Stimulated activated CD8-positive, alpha-beta memory T cell treated with anti-CD3 and anti-CD28 coated beads, Interleukin-15, amount 100 ng/mL, for 1 hour (primary cell): ENCODE measurements around the gene MYBPC2.
A peak's percentile ranks its signal among the peaks of the same experiment; 100 is the strongest.
"Not testable (repeated sequence)": the region's sequence is repeated elsewhere in the genome, so short reads cannot be mapped to it uniquely, and the experiment has no call there.

Experiments
- DNase-seq: peaks from one replicate; pipeline ENCODE4 v3.0.0-alpha.2; 2020; ENCODE audit warnings: low read depth

MYBPC2 gene

DNA sequence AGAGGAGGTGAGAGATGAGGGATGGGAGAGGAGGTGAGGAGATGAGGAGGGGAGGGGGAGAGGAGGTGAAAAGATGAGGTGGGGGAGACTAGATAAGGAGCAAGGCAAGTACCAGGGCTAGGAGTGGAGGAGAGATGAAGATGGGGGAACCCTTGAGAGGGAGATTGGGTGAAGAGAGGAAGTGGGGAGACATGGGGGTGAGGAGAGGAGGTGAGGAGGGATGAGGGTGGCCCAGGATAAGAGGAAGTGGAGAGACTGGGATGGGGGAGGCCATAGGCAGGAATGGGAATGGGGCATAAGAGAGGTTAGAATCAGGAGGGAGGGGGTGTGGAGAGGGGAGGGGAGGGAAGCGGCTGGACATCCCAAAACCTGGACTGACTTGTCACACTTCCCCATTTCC is 26.9 kb downstream of the MYBPC2 start:
- DNase-seq = no peak

DNA sequence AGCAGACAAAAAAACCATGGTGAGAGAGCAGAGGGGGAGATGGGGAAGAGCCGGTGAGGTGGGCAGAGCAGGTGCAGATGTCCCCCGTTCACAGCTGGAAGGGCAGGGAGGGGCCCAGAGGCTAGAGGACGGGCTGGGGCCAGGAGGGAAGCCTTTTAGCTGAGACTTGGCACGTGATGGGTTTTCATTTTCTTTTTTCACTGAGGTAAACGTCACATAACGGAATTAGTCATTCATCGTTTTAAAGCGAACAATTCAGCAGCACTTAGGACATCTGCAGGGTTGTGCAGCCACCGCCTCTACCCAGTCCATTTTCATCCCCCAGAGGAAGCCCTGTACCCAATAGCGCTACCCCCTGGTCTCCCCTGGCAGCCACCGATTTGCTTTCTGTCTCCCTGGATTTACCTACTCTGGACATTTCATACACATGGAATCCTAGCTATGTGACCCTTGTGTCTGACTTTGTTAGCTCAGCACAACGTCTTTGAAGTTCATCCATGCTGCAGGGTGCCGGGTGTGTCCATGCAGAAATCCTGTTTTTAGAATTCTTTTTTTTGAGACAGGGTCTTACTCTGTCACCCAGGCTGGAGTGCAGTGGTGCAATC is 27.6 kb downstream of the MYBPC2 start:
- DNase-seq = no peak

DNA sequence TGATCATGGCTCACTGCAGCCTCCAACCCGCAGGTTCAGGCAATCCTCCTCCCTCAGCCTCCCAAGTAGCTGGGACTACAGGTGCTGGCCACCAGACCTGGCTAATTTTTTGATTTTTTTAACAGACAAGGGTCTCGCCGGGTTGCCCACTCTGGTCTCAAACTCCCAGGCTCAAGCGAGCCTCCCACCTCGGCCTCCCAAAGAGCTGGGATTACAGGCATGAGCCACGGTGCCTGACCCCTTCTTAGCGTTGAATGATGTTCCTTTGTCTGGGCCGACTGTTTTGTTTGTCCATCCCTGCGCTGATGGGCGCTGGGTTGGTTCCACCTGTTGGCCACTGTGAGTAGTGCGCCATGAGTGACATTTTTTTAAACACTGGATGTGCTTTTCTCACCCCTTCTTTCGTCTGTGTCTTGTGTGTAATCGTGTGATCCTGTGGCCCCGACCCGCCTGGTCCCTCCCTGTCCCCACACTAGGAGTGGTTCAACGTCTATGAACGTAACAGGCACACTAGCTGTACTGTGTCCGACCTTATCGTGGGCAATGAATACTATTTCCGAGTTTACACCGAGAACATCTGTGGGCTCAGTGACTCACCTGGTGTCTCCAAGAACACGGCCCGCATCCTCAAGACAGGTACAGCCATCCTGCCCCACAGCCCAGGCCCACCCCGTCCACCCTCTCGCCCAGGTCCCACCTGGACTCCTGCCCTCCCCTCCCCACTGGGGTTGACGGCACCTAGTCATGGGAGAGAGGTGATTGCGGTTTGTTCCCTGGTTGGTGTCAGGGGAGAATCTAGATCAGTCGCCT is 28.6 kb downstream of the MYBPC2 start:
- DNase-seq = peak; percentile 22

DNA sequence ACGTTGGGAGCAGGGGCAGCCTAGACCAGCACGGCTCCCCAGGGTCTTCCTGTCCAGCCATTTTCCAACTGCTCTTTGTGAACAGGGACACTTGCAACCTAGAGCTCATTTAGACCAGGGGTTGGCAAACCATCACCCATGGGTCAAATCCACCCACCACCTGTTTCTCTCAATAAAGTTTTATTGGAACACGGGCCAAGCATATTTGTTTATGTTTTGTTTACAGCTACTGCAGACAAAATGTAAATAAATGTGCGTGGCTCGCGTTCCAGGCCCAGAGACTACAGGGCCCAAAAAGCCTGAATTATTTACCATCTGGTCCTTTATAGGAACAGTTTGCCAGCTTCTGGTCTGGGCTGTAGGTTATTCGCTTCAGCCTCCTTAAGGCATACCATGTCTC is 30.3 kb downstream of the MYBPC2 start:
- DNase-seq = no peak

DNA sequence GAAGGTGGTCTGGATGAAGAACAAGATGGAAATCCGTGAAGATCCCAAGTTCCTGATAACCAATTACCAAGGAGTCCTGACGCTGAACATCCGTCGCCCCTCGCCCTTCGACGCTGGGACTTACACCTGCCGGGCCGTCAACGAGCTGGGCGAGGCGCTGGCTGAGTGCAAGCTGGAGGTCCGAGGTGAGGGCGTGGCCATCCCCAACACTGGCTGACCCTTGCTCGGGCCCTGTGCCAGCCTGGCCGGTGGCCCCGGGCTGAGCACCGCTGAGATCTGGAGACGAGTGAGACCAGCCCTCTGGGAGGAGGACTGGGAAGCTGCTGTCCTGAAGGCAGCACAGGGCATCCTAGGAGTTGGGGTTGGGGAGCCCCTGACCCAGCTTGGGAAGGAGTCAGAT is 31.7 kb downstream of the MYBPC2 start:
- DNase-seq = no peak

DNA sequence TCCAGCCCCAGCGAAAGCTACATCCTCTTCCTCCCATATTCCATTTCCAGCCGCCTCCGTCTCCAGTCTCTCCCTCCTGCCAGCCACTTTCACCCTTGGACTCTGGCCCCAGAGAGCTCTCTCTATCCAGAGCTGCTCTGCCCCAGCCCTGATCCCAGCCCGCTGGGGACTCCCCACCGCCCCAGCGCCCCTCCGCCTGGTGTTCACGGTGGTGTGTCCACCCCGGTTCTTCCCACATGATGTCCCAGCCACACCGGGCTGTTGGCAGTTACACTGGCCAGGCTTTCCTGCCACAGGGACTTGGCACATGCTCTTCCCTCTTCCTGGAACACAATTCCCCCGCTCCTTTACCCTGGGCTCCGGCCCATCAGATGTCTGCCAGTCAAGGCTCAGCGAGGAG is 32.3 kb downstream of the MYBPC2 start:
- no peak for DNase-seq

DNA sequence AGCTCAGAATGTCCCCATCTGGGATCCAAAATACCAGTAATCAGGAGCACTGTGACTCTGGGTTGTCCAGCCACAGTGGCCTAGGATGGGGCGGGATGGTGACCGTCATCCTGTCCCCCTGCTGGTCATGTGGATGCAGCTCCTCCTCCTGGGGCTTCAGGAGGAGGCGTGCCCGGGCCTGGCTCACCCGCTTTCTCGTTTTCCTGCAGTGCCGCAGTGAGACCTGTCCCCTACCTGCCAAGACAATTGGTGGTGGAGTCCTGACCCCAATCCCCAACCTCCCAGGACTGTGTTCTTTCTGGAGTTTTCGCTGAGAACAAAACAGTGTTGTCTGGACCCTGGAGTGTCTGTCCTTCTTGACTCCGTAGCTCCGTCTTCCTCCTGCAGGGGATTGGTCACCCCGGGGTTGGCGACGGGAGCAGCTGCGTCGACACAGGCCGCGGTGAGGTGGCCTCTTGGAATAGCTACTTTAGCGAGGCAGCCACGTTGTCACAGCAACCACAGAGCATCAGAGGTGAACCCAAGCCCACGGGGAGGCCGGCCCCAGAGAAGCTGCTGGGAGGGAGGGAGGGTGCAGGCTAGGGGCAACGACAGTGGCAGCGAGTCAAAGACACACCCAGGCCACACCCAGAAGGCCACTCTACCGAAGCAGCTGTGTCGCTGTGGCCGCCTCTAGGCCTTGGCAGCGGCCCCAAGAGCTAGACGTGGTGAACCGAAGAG is 33.5 kb downstream of the MYBPC2 start:
- no peak for DNase-seq

DNA sequence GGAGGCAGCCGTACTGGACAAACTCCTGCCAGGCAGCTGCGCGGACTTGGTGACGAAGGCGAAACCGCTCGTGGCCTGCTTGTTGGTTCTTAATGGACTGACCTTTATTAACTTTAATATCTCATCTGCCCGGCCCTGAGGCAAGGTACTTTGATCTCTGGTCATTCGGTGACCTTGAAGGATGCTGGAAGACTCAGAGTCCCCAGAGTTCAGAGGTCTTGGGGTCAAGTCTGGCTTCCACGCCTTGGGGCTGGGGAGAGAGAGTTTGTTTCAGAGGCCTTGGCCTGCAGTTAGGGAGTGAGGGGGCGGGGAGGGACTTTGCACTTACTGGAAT is 34.0 kb downstream of the MYBPC2 start:
- no peak for DNase-seq

DNA sequence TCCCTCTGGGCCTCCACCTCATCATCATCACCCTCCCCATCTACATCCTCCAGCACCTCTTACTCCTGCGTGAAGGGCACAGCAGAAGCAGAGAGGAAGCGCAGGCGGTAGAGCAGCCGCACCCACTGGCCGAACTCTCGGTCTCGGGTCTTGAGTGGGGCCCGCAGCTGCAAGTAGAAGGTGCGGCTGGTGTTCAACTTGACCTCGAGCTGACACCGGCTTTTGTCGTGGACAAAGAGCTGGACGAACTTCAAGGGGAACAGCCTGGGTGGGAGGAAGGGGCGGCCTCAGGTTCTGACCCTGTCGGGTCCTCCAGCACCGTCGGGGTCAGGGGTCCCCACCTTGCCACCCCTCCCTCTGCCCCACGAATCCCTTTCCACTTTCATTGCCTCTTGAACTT is 34.9 kb downstream of the MYBPC2 start:
- no peak for DNase-seq

DNA sequence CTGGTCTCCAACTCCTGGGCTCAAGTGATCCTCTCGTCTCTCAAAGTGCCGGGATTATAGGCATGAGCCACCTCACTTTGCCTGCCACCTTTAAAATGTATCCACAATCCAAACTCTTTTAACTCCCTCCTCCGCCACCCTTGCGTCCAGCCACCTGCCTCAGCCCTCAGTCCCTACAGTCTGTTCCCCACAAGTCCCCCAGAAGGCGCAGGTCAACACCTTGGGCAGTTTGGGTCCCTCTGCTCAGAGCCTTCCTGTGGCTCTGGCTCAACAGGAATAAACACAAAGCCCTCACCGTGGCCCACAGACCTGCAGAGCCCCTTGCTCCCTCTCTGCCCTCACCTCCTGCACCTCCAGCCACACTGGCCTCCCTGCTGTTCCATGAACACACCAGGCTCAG is 36.1 kb downstream of the MYBPC2 start:
- no peak for DNase-seq

DNA sequence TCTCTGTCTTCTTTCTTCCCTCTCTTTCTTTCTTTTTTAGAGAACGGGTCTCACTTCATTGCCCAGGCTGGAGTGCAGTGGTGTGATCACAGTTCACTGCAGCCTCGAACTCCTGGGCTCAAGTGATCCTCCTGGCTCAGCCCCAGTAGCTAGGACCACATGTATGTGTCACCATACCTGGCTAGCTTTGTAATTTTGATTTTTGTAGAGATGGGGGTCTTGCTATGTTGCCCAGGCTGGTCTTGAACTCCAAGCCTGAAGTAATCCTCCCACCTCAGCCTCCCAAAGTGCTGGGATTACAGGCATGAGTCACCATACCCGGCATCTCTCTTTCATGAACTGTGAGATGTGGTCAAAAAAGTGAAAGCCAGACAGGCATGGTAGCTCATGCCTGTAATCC is 40.6 kb downstream of the MYBPC2 start:
- DNase-seq = not testable (repeated sequence)

DNA sequence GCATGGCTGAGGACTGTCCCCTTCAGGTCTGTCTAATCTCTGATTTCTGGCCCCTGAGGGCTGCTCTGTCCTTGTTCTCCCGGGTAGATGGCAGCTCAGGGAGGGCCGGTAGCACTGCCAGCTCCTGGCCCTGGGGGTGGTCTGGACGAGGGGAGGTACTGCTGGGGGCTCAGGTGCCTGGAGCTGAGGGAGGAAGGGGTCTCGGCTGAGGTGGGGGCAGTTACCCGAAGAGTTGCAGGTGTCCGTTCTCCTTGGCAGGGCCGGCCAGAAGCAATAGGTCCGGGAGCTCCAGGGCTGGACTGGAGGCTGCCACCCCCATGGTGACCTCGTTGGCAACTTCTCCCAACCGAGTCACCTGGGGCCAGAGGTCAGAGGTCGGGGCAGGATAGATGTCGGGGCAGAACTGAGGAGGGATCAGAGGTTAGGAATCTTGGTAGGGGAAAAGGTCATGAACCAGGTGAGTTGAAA is 42.4 kb downstream of the MYBPC2 start:
- DNase-seq = no peak

DNA sequence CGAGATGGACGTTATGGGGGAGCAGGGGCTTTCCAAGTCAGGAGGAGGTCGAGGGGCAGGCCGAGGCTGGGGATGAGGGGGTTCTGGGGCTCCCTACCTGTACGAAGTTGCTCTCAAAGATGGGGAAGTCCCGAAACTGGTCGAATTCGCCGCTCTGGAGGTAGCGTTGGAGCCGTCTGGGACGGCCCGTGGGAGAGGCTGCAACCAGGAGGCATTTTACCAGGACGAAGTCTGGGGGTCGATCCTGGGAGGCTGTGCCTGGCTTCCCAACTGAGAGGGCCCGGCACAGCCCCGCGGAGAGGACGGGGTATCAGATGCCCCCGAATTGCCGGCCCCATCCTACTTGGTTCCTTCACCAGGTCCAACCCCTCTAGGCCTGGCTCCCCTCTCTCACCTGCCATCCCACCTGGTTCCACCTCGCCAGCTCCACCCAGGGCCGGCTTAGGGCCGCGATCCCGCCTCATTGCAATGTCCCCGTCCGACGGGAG is 43.1 kb downstream of the MYBPC2 start:
- no peak for DNase-seq

DNA sequence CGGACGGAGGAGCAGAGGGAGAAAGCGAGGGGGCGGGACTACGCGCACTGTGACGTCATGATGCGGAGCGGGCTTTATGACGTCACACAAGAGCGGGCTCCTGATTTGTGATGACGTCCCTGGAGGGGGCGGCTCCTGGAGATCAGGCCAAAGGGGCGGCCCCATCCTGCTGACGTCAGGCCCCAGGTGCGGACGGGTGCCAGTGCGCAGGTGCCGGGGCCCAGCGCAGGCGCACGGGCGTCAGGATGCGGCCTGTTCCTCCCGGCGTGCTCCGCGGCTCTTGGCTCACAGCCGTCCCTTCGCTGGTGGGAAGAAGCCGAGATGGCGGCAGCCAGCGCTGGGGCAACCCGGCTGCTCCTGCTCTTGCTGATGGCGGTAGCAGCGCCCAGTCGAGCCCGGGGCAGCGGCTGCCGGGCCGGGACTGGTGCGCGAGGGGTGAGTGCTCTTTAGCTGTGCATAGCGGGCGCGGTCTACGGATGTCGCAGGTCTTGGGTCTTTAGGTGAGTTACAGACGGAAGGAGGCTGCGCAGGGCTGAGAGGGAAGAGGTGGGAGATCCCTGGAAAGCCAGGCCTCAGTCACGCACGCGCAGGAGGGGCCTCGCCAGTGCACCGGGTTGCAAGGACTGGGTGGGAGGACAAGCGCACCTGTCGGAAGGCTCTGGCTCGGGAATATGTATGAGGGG is 43.7 kb downstream of the MYBPC2 start, which contains the start of the genes EMC10 and GARIN5A:
EMC10 (plus strand) TSS at position 284 of the 683 bp plus-strand sequence; CDS start at position 322, 38 bp downstream.
GARIN5A (minus strand) TSS at position 625 of the 683 bp plus-strand sequence; CDS start at position 165, 460 bp downstream.
- DNase-seq = peak; percentile 76

DNA sequence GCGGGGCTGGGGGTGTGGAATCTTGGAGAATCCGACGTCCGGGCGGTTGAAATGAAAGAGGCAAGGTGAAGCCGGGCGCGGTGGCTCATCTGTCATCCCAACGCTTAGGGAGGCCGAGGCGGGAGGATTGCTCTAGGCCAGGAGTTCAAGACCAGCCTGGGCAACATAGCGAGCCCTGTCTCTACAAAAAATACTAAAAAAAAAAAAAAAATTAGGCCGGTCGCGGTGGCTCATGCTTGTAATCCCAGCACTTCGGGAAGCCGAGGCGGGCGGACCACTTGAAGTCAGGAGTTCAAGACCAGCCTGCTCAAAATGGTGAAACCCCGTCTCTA is 44.2 kb downstream of the MYBPC2 start:
- DNase-seq = no peak

DNA sequence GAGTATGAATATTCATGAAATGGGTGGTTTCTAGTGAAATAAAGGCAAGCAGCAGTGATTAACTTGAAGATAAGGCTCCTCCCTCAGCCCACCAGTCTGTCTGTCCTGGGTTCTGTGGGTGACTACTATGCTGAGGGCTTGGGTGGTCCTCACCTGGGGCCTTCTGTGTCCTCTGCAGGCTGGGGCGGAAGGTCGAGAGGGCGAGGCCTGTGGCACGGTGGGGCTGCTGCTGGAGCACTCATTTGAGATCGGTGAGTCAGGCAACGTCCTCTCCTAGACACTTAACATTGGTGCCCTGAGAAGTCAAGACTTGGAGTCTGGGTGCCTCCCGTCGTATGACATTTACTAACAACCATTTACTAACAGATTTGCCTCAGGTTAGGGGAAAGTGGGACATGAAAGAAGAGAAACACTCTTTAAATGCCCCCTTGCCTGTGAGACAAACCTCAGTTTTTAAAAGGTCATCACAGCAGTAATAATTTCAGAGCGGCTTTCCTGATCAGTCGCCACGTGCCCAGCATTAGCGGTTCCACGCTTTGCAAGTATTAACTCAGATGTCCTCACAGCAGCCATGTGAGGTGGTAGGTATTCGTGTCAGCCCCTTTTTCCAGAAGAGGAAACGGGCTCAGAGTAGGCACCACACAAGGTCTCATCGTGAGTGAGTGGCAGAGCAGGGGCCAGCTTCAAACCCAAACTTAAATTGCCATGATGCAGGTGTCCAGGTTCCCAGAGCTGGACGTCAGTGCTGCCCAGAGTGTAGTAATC is 45.2 kb downstream of the MYBPC2 start:
- no peak for DNase-seq

DNA sequence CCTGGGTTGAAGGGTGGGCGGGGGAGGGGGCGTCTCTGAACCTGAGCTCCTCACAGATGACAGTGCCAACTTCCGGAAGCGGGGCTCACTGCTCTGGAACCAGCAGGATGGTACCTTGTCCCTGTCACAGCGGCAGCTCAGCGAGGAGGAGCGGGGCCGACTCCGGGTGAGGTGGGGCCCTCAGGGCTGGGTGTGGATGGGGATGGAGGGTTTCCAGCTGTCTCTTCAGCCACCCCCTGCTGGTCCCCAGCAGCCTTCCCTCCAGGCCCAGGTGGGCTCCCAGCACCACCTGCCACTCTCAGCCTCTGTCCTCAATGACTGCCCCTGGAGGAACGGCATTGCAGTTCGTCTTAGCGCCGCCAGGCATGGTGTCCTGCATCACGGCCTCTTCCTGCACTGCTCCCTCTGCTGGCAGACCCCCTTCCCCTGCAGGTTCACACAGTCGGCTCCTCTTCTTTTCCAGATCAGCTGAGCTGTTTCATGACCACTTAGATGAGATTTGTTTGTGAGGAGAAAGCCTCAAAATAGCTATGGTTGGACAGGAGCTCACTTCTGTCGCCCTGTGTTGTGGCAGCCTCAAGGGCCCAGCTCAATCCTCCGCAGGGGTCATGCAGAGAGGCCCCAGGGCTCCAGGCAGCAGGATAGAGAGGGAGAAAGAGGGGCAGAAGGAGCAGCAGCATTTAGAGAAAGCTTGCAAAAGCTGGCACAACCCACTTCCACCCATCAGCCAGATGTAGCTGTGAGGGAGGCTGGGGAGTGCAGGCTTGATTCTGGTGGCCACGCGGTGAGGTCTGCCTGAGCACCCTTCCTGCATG is 46.4 kb downstream of the MYBPC2 start:
- DNase-seq = no peak

DNA sequence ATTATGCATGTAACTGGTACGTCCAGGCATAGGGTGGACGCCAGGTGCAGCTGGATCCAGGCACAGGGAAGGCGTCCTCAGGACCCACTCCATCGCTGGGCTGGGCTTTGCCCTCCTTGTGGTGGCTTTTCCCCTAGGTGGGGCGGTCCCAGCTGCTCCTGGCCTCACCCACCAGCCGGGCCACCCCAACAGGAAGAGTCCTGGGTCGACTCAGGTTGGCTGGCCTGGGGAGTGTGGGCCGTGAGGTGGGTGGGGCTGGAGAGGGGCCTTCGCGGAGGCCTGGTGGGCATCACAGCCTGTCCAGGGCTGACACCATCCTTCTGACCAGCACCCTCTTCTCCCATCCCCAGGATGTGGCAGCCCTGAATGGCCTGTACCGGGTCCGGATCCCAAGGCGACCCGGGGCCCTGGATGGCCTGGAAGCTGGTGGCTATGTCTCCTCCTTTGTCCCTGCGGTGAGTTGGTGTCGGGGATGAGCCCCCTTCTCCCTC is 47.1 kb downstream of the MYBPC2 start:
- DNase-seq = no peak

DNA sequence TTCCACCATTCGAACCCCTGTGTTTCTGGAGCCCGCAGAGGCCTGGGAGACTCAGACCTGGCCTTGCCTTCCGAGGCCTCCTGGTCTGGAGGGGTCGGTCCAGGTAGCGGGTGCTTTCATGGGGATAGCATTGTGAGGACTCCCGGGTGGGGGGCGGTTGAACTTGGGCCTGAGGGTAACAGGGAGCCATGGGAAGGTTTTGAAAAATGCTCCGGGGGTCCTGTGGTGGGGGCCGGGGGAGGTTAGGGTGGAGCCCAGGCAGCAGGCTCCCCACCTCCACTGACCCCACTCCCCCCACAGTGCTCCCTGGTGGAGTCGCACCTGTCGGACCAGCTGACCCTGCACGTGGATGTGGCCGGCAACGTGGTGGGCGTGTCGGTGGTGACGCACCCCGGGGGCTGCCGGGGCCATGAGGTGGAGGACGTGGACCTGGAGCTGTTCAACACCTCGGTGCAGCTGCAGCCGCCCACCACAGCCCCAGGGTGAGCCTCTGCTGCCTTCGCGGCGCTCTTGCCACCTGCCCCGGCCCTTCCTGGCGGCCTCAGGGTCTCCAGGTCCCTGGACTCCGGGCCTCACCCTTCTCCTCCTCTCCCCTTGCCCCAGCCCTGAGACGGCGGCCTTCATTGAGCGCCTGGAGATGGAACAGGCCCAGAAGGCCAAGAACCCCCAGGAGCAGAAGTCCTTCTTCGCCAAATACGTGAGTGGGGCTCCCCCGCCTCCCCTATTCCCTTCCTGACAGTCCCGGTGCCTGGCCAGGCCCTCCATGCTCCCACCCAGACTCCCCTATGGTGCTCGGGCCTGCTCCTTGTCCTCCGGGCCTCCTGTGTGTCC is 47.8 kb downstream of the MYBPC2 start:
- no peak for DNase-seq
